CD4-positive, alpha-beta T cell (primary cell): Measurements from ENCODE around the gene SRD5A3. TPM values are rescaled to one million over a fixed set of nuclear protein-coding genes. Genes with fewer than 3 reads are reported as not detected.

Source experiments
- ATAC-seq: fragments of 200-7000 bp; cut with Tn5 transposase; one replicate; pipeline ENCODE4 v1.10.0; 2022; ENCODE audit warnings: mild to moderate bottlenecking; ENCODE audit not compliant: poor library complexity
- CTCF ChIA-PET: fragments of 350-600 bp; sonication (Branson Sonifier 250); formaldehyde crosslinking; loops from one replicate; lab custom pipeline; 2021; ENCODE audit warnings: antibody characterized with exemption, inconsistent platforms; lab: Charles Lee
- POLR2A ChIA-PET: fragments of 350-600 bp; sonication (Branson Sonifier 250); formaldehyde crosslinking; loops from one replicate; lab custom pipeline; 2021; ENCODE audit warnings: antibody characterized with exemption, inconsistent platforms; lab: Charles Lee
- DNase-seq, 14 experiments: peaks; one replicate each; pipeline ENCODE4 v3.0.0-alpha.2; 2013 to 2020; ENCODE audit warnings: mixed read lengths in 2 of 14
- H3K27ac ChIP-seq, 2 donors: one replicate each; pipeline versions ENCODE4 v1.5.1 to v1.7.0; 2013; ENCODE audit warnings: low read length in 2 of 2, low read depth in 1 of 2, mild to moderate bottlenecking in 1 of 2
- H3K27me3 ChIP-seq, 2 experiments: 1 replicate in 1 of 2; 2 replicates in 1 of 2; pipeline versions ENCODE4 v1.6.1 to v1.7.0; 2013; ENCODE audit warnings: low read length in 2 of 2, control low read depth in 1 of 2, mild to moderate bottlenecking in 1 of 2, moderate library complexity in 1 of 2; ENCODE audit not compliant: insufficient read depth in 2 of 2, control insufficient read depth in 1 of 2
- H3K36me3 ChIP-seq: one replicate; pipeline ENCODE4 v1.6.1; 2013; ENCODE audit warnings: low read length, control low read depth; ENCODE audit not compliant: insufficient read depth
- H3K4me1 ChIP-seq: one replicate; pipeline ENCODE4 v1.6.1; 2013; ENCODE audit warnings: low read length, control low read depth; ENCODE audit not compliant: insufficient read depth
- H3K4me3 ChIP-seq: one replicate; pipeline ENCODE4 v1.5.1; 2013; ENCODE audit warnings: mild to moderate bottlenecking, low read length, moderate library complexity
- H3K9me3 ChIP-seq, 2 experiments: 1 replicate in 1 of 2; 2 replicates in 1 of 2; pipeline versions ENCODE4 v1.6.1 to v1.7.0; 2013; ENCODE audit warnings: low read length in 2 of 2, mild to moderate bottlenecking in 2 of 2, control low read depth in 1 of 2, moderate library complexity in 1 of 2; ENCODE audit not compliant: control insufficient read depth in 1 of 2, insufficient read depth in 1 of 2
- H3K27ac Mint-ChIP-seq: one replicate; pipeline ENCODE4 v1.8.0; 2020; ENCODE audit warnings: mixed read lengths
- H3K27me3 Mint-ChIP-seq: one replicate; pipeline ENCODE4 v1.8.0; 2021; ENCODE audit warnings: mixed read lengths
- H3K36me3 Mint-ChIP-seq: one replicate; pipeline ENCODE4 v1.8.0; 2021; ENCODE audit warnings: low read depth, mixed read lengths
- H3K4me1 Mint-ChIP-seq: one replicate; pipeline ENCODE4 v1.8.0; 2021; ENCODE audit warnings: low read depth, mixed read lengths
- H3K4me3 Mint-ChIP-seq: one replicate; pipeline ENCODE4 v1.8.0; 2020; ENCODE audit warnings: mild to moderate bottlenecking, mixed read lengths
- H3K9me3 Mint-ChIP-seq: one replicate; pipeline ENCODE4 v1.8.0; 2020; ENCODE audit warnings: mixed read lengths
- CTCF ChIP-seq: fragments of 200-600 bp; IDR thresholded peaks from one replicate; pipeline ENCODE4 v1.8.0; 2022; ENCODE audit warnings: antibody characterized with exemption, mild to moderate bottlenecking
- intact Hi-C, 2 experiments: fragments of 100-400 bp; cut with DNase I in 1 of 2; cut with micrococcal nuclease in 1 of 2; formaldehyde crosslinking; loops; one replicate each; pipeline versions ENCODE4 v1.15.1 to v1.9.0; 2023 to 2025; cut with DNase I, micrococcal nuclease
- total RNA-seq, 174 experiments: library from RNA in 2 of 174; stranded (reverse) in 2 of 174; gene quantifications; one replicate each; pipeline ENCODE4 v1.2.3 and lab custom pipeline; 2021 to 2026

Gene SRD5A3
- total RNA-seq, 2 experiments from 2014 or later = 2.1 to 2.2 TPM

- POLR2A ChIA-PET = no interaction called here
- CTCF ChIA-PET = no interaction called here
- no peak overlapping the region for H3K4me3 ChIP-seq
- H3K4me1 ChIP-seq = no peaks in the 10 kb centered on the region
- no peaks in the 10 kb centered on the region for H3K36me3 ChIP-seq
- TF ChIP-seq CTCF = no peak
- no peaks in the 10 kb centered on the region for H3K27me3 Mint-ChIP-seq
- H3K27ac ChIP-seq = no peak overlapping the region
- H3K4me1 Mint-ChIP-seq = no peaks in the 10 kb centered on the region
- ATAC-seq = no peak
- no peak overlapping the region for H3K4me3 Mint-ChIP-seq
- no peak overlapping the region for H3K27ac Mint-ChIP-seq
- H3K36me3 Mint-ChIP-seq = no peaks in the 10 kb centered on the region
- no peaks in the 10 kb centered on the region for H3K9me3 ChIP-seq
- intact Hi-C loops = no loop called here
- no peak for DNase-seq
- H3K9me3 Mint-ChIP-seq = no peaks in the 10 kb centered on the region
- H3K27me3 ChIP-seq = no peaks in the 10 kb centered on the region
These were observed 8.1 kb upstream of the SRD5A3 start for GRCh38 chr4:55337944-55338343.

- Mint-ChIP-seq H3K9me3 (no peaks in the 10 kb centered on the region), H3K27me3 (no peaks in the 10 kb centered on the region), H3K4me3 (no peak overlapping the region), H3K4me1 (no peaks in the 10 kb centered on the region), H3K27ac (no peak overlapping the region), H3K36me3 (no peaks in the 10 kb centered on the region)
- ATAC-seq (no peak), DNase-seq (no peak)
- no peaks in the 10 kb centered on the region for H3K36me3 ChIP-seq
- no peak for TF ChIP-seq CTCF
- no peaks in the 10 kb centered on the region for H3K27me3 ChIP-seq
- intact Hi-C loops = no loop called here
- H3K9me3 ChIP-seq = no peaks in the 10 kb centered on the region
- H3K4me3 ChIP-seq = no peak overlapping the region
- H3K4me1 ChIP-seq = no peaks in the 10 kb centered on the region
- ChIA-PET POLR2A (no interaction called here), CTCF (no interaction called here)
- no peak overlapping the region for H3K27ac ChIP-seq
These were observed 7.6 kb upstream of the SRD5A3 start for GRCh38 chr4:55338486-55338885.

- no peaks in the 10 kb centered on the region for H3K9me3 Mint-ChIP-seq
- H3K4me1 Mint-ChIP-seq = no peaks in the 10 kb centered on the region
- POLR2A ChIA-PET = interaction anchor here (0.7 kb wide), 1 partner anchor 21 kb away, joined by 3 read pairs; no protein-coding TSS in a partner anchor
- H3K27me3 Mint-ChIP-seq = no peaks in the 10 kb centered on the region
- Histone ChIP-seq H3K4me1 (no peaks in the 10 kb centered on the region), H3K36me3 (no peaks in the 10 kb centered on the region), H3K27me3 (no peaks in the 10 kb centered on the region), H3K9me3 (no peaks in the 10 kb centered on the region), H3K4me3 (no peak overlapping the region), H3K27ac (no peak overlapping the region)
- no peak for TF ChIP-seq CTCF
- DNase-seq (no peak), ATAC-seq (no peak)
- CTCF ChIA-PET = no interaction called here
- H3K4me3 Mint-ChIP-seq = no peak overlapping the region
- intact Hi-C loops = loop anchor here in 1 of 2 experiments (10.0 kb wide), 2 partner anchors 395 to 605 kb away; partner anchors contain the start of gene CEP135
- H3K36me3 Mint-ChIP-seq = no peaks in the 10 kb centered on the region
- H3K27ac Mint-ChIP-seq = no peak overlapping the region
These were observed 5.8 kb upstream of the SRD5A3 start for GRCh38 chr4:55340266-55340665.
